Left ventricle myocardium inferior (tissue), 1 donor: Measurements from ENCODE around the gene HOXB1. TPM values are rescaled to one million over a fixed set of nuclear protein-coding genes. Genes with fewer than 3 reads are reported as not detected.

ENCODE experiments used
- DNase-seq: peaks from one replicate; pipeline ENCODE4 v3.0.0-alpha.2; 2020
- H3K27ac ChIP-seq: fragments of 200-600 bp; replicated peaks from 2 replicates; pipeline ENCODE4 v1.8.0; 2021
- H3K27me3 ChIP-seq: fragments of 200-600 bp; 2 replicates; pipeline ENCODE4 v1.8.0; 2021; ENCODE audit warnings: low read depth
- H3K36me3 ChIP-seq: fragments of 200-600 bp; 2 replicates; pipeline ENCODE4 v1.8.0; 2021
- H3K4me1 ChIP-seq: fragments of 200-600 bp; 2 replicates; pipeline ENCODE4 v1.8.0; 2021
- H3K4me3 ChIP-seq: fragments of 200-600 bp; 2 replicates; pipeline ENCODE4 v1.8.0; 2021; ENCODE audit warnings: mild to moderate bottlenecking, moderate library complexity
- H3K9me3 ChIP-seq: fragments of 200-600 bp; replicated peaks from 2 replicates; pipeline ENCODE4 v1.8.0; 2021
- intact Hi-C: fragments of 100-400 bp; cut with micrococcal nuclease; formaldehyde crosslinking; loops from one replicate; pipeline ENCODE4 v1.11.0; 2022
- total RNA-seq: library from RNA; stranded (reverse); fragmentation: NEBNext Ultra II Directional; extraction: Animal tissue kit (Norgen Biotek cat#: 25700); gene quantifications from one replicate; pipeline ENCODE4 v1.2.1, GENCODE V29; 2021
- TF ChIP-seq, protein P1 (sequence below): fragments of 200-600 bp; IDR thresholded peaks from 2 replicates; pipeline ENCODE4 v1.8.0; 2021; ENCODE audit warnings: antibody characterized with exemption, mild to moderate bottlenecking, borderline replicate concordance
- donor health status: DM: no; HTN: yes; CAD: no; lungs with severe emphysema.

The HOXB1 gene
- total RNA-seq, 1 donor from 2014 or later = not detected

DNA sequence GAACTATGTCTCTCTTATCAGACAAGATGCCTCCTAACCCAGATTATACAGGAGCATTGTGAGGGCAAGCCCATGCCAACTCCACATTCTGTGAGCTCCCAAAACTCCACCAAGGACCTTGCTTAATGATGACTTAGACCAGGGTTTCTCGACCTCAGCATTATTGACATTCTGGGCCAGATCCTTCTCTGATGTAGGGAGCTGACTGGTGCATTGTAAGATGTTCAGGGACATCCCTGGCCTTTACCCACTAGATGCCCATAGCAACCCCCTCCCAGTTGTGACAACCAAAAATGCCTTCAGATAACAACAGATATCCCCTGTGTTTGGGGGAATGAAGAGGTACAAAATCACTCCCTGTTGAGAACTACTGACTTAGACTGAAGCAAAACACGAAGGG lies 43.6 kb downstream of the HOXB1 start:
- peaks cover 98% of the 10 kb centered on the region for H3K27me3 ChIP-seq
- H3K9me3 ChIP-seq = no peaks in the 10 kb centered on the region
- no peak overlapping the region for H3K4me3 ChIP-seq
- intact Hi-C loops = no loop called here
- no peaks in the 10 kb centered on the region for H3K36me3 ChIP-seq
- H3K27ac ChIP-seq = no peak overlapping the region
- H3K4me1 ChIP-seq = peaks cover under 1% of the 10 kb centered on the region
- TF ChIP-seq, protein P1, sequence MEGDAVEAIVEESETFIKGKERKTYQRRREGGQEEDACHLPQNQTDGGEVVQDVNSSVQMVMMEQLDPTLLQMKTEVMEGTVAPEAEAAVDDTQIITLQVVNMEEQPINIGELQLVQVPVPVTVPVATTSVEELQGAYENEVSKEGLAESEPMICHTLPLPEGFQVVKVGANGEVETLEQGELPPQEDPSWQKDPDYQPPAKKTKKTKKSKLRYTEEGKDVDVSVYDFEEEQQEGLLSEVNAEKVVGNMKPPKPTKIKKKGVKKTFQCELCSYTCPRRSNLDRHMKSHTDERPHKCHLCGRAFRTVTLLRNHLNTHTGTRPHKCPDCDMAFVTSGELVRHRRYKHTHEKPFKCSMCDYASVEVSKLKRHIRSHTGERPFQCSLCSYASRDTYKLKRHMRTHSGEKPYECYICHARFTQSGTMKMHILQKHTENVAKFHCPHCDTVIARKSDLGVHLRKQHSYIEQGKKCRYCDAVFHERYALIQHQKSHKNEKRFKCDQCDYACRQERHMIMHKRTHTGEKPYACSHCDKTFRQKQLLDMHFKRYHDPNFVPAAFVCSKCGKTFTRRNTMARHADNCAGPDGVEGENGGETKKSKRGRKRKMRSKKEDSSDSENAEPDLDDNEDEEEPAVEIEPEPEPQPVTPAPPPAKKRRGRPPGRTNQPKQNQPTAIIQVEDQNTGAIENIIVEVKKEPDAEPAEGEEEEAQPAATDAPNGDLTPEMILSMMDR = no peak
- no peak for DNase-seq

- intact Hi-C loops = no loop called here
- Histone ChIP-seq H3K27me3 (peaks cover 98% of the 10 kb centered on the region), H3K36me3 (no peaks in the 10 kb centered on the region), H3K4me1 (no peaks in the 10 kb centered on the region), H3K27ac (no peak overlapping the region), H3K4me3 (no peak overlapping the region), H3K9me3 (no peaks in the 10 kb centered on the region)
- TF ChIP-seq, protein P1 = no peak
- no peak for DNase-seq
Observed at GRCh38 chr17:48486557-48486956, 44.3 kb downstream of the HOXB1 start.

DNA sequence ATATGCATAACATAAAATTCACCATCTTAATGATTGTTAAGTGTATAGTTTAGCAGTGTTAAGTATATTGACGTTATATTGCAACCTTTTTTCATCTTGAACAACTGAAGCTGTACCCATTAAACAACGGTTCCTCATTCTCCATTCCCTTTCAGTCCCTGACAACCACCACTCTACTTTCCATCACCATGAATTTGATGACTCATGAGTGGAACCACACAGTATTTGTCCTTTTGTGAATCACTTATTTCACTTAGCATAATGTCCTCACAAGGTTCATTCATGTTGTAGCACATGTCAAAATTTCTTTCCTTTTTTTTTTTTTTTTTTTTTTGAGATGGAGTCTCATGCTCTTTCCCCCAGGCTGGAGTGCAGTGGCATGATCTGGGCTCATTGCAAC lies 46.0 kb downstream of the HOXB1 start:
- Histone ChIP-seq H3K27ac (no peak overlapping the region), H3K36me3 (no peaks in the 10 kb centered on the region), H3K9me3 (no peaks in the 10 kb centered on the region), H3K27me3 (peaks cover 98% of the 10 kb centered on the region), H3K4me3 (no peak overlapping the region), H3K4me1 (no peaks in the 10 kb centered on the region)
- TF ChIP-seq, protein P1 = no peak
- intact Hi-C loops = no loop called here
- DNase-seq = no peak

DNA sequence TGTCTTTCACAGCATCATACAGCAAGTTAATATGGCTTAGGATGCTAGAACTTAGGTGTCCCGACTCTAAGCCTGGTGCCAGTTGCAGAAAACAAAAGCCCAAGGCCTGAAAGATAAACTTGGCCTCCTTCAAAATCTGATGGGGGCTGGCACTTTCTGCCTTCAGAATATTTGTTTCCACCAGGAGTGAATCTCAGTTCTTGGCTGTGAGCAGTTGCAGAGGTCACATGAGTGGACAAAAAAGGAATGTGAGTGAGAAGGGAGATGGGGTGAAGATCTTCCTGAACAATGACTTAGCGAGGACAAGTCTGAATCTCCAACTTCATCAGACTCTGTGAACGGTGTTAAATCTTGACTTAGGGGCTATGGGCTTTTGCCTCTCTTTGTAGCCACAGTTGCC lies 46.6 kb downstream of the HOXB1 start:
- TF ChIP-seq, protein P1 = no peak
- intact Hi-C loops = no loop called here
- Histone ChIP-seq H3K4me3 (no peak overlapping the region), H3K4me1 (no peaks in the 10 kb centered on the region), H3K36me3 (no peaks in the 10 kb centered on the region), H3K27ac (no peak overlapping the region), H3K9me3 (no peaks in the 10 kb centered on the region), H3K27me3 (peaks cover 98% of the 10 kb centered on the region)
- no peak for DNase-seq

GRCh38 chr17:48483471-48484131 lies 47.2 kb downstream of the HOXB1 start:
- Histone ChIP-seq H3K4me3 (no peak overlapping the region), H3K27me3 (peaks cover 96% of the 10 kb centered on the region), H3K4me1 (no peaks in the 10 kb centered on the region), H3K27ac (no peak overlapping the region), H3K9me3 (no peaks in the 10 kb centered on the region), H3K36me3 (no peaks in the 10 kb centered on the region)
- intact Hi-C loops = no loop called here
- TF ChIP-seq, protein P1 = no peak
- no peak for DNase-seq
